Adipocyte (in vitro differentiated cells): ENCODE results near the gene LHFPL4.
A peak's percentile ranks its signal among the peaks of the same experiment; 100 is the strongest.
"Not testable (repeated sequence)": the region's sequence is repeated elsewhere in the genome, so short reads cannot be mapped to it uniquely, and the experiment has no call there.

ENCODE experiments used
- DNase-seq: peaks from one replicate; pipeline ENCODE4 v3.0.0-alpha.2; 2015; ENCODE audit warnings: low read depth
- H3K27me3 ChIP-seq: replicated peaks from 2 replicates; pipeline ENCODE4 v1.7.0; 2013; ENCODE audit warnings: mild to moderate bottlenecking, low read length, moderate library complexity; ENCODE audit not compliant: control insufficient read depth, insufficient read depth
- H3K36me3 ChIP-seq: 2 replicates; pipeline ENCODE4 v1.7.0; 2013; ENCODE audit warnings: low read length, mild to moderate bottlenecking, moderate library complexity; ENCODE audit not compliant: control insufficient read depth, insufficient read depth, severe bottlenecking
- H3K4me1 ChIP-seq: 2 replicates; pipeline ENCODE4 v1.7.0; 2013; ENCODE audit warnings: mild to moderate bottlenecking, low read length, moderate library complexity; ENCODE audit not compliant: control insufficient read depth, insufficient read depth
- H3K4me3 ChIP-seq: 2 replicates; pipeline ENCODE4 v1.7.0; 2013; ENCODE audit warnings: mild to moderate bottlenecking, low read length, moderate library complexity
- H3K9ac ChIP-seq: 2 replicates; pipeline ENCODE4 v1.7.0; 2013; ENCODE audit warnings: mild to moderate bottlenecking, low read length, moderate library complexity
- H3K9me3 ChIP-seq: 2 replicates; pipeline ENCODE4 v1.7.0; 2013; ENCODE audit warnings: mild to moderate bottlenecking, low read length, moderate library complexity; ENCODE audit not compliant: control insufficient read depth

Gene LHFPL4

DNA sequence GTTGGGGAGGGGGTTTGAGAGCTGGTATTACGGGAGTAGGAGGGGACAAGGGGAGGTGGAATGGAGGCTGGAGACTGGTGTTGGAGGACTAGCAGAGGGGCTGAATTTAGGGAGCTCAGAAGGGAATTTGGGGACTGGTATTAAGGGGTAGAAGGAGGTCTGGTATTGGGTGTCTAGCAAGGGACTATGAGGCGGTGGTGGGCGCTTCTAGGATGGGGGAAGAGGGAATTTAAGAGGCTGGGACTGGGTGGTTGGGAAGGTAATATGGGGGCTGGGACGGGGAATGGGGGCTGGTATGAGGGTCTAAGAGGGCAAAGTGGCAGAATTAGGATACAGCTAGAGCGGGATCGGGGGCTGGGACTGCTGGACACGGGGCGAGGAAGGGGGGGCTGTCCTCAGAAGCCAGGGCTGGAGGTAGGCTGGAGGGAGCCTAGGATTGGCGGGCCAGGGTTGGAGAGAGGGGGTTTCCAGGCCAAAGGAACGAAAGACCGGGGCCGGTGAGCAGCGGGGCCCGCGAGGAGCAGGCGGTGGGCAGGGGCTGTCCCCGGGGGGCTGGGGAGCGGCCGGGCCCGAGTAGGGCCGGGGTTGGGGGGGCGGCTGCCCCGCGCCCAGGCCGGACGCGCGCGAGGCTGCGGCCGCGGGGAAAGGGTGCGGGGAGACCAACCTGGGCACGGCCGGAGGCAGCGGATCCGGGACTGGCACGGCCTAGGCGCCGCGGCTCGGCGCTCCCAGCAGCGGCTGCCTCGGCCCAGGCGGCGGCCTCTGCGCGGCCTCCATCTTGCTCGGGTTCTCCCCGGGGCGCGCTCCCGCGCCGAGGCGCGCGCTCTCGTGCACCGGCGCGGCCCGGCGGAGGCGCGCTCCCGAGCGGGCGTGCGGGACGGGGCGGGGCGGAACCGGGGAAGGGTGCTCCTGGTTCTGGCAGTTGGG is at the start of gene LHFPL4:
TSS of gene LHFPL4 (minus strand) at position 802 of the 927 bp plus-strand sequence. CDS start 1,143 bp downstream, outside the sequence.
- Histone ChIP-seq H3K9ac (no peak within 1 kb of the TSS), H3K4me1 (no peaks in the 10 kb centered on the region), H3K4me3 (no peak within 1 kb of the TSS), H3K27me3 (peaks cover 43% of the 10 kb centered on the region), H3K36me3 (no peaks in the 10 kb centered on the region), H3K9me3 (no peaks in the 10 kb centered on the region)
- no peak for DNase-seq

DNA sequence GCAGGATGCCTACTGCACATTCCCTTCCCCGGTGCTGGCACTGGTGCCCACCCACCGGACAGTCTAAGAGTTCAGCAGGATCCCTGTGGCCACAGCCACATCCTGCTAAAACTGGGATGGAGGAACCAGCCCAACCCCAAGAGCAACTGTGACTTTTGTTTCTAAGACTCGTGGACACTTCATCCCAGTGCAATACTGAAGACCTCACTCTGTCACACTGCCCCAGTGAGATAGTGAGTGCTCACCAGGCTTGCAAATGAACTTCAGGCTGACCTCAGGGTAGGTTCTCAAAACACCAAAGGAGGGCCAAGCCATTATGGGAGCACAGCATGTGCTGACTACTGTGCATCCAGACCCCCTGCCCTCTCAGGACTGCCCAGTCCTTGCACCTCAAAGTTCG is 49.0 kb upstream of the LHFPL4 start:
- peaks cover 7% of the 10 kb centered on the region for H3K27me3 ChIP-seq
- H3K4me3 ChIP-seq: no peak overlapping the region
- no peaks in the 10 kb centered on the region for H3K36me3 ChIP-seq
- no peak for DNase-seq
- H3K9ac ChIP-seq: no peak overlapping the region
- peaks cover 24% of the 10 kb centered on the region for H3K9me3 ChIP-seq
- H3K4me1 ChIP-seq: peaks cover 2% of the 10 kb centered on the region

DNA sequence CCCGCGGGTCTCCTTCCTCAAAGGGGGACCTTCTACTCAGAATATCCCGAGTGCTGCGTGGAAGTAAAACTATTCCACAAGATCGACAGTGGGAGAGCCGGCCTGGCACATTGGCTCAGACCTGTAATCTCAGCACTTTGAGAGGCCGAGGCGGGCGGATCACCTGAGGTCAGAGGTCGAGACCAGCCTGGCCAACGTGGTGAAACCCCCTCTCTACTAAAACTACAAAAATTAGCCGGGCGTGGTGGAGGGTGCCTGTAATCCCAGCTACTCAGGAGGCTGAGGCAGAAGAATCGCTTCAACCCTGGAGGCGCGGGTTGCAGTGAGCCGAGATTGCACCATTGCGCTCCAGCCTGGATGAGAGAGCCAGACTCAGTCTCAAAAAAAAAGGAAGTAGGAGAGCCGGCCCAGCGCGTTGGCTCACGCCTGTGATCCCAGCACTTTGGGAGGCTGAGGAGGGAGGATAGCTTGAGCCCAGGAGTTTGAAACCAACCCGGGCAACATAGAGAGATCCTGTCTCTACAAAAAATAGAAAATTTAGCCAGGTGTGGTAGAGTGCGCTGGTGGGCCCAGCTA is 47.5 kb upstream of the LHFPL4 start:
- H3K4me3 ChIP-seq: peak overlapping the region; percentile 50
- peaks cover 23% of the 10 kb centered on the region for H3K9me3 ChIP-seq
- not testable (repeated sequence) for H3K36me3 ChIP-seq, H3K4me1 ChIP-seq, DNase-seq, H3K9ac ChIP-seq, H3K27me3 ChIP-seq

DNA sequence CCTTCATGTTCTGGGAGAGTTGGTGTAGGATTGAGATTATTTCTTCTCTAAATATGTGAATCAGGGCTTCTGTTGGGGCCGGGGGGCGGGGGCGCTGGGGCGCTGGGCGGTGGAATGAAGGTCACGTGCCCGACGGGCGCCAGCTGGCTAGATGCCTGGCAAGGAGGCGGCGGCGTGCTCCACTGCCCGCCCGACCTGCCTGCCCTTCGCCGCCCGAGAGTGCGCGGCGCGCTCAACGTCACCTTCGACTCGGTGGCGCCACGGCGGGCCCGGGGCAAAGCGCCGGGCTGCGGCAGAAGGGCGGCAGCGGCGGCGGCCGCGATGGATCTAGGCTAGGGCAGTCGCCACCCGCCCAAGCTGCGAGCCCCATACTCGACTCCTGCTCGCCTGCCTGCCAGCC is 47.0 kb upstream of the LHFPL4 start:
- Histone ChIP-seq H3K9ac (no peak overlapping the region), H3K4me1 (peaks cover 2% of the 10 kb centered on the region), H3K9me3 (peaks cover 19% of the 10 kb centered on the region), H3K27me3 (peaks cover 7% of the 10 kb centered on the region), H3K36me3 (no peaks in the 10 kb centered on the region), H3K4me3 (peak overlapping the region; percentile 50)
- peak; percentile 9 for DNase-seq

DNA sequence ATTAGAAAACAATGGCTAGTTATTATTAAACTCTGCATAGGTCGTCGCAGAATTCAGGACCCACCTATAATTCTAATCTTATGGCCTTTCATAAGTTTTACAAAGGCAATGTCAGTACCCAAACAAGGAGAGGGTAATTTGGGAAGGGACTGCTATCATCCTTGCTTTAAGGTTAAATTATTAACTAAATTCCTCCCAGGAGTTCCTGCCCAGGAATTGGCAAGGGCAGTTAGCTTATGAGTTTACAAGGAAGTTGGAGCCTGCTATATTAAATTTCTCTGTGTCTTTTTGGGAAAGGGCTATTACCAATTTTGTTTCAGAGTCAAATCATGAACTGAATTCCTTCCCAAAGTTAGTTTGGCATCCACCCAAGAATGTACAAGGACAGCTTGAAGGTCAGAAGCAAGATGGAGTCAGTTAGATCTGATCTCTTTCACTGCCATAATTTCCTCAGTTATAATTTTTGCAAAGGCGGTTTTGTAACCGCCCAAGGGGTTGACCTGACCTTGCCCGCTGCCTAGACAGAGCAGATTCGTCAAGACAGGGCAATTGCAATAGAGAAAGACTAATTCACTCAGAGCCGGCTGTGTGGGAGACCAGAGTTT is 45.3 kb upstream of the LHFPL4 start:
- no peak for DNase-seq
- H3K36me3 ChIP-seq: no peaks in the 10 kb centered on the region
- H3K4me3 ChIP-seq: no peak overlapping the region
- H3K9ac ChIP-seq: no peak overlapping the region
- peaks cover 2% of the 10 kb centered on the region for H3K4me1 ChIP-seq
- H3K9me3 ChIP-seq: peaks cover 8% of the 10 kb centered on the region
- peaks cover 8% of the 10 kb centered on the region for H3K27me3 ChIP-seq

DNA sequence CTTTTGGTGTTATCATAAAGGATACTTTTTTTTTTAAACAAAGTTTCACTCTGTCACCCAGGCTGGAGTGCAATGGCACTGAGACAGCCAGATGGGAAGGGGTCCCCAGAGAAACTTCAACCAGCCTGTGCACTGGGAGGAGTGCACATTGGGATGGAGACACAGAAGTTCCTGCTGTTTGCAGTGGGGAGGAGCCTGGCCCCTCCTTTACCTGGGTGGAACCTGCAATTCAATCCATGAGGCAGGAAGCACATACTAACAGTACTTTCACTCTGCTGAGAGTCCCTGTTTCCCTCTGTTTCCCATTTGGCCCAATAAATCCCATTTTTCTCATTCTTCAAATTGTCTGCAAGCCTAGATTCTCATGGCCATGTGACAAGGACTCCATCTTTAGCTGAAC is 42.3 kb upstream of the LHFPL4 start:
- H3K36me3 ChIP-seq: no peaks in the 10 kb centered on the region

DNA sequence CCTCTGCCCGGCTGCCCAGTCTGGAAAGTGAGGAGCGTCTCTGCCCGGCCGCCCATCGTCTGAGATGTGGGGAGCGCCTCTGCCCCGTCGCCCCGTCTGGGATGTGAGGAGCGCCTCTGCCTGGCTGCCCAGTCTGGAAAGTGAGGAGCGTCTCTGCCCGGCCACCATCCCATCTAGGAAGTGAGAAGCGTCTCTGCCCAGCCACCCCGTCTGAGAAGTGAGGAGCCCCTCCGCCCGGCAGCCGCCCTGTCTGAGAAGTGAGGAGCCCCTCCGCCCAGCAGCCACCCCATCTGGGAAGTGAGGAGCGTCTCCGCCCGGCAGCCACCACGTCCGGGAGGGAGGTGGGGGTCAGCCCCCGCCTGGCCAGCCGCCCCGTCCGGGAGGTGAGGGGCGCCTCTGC is 38.2 kb upstream of the LHFPL4 start:
- peaks cover 18% of the 10 kb centered on the region for H3K27me3 ChIP-seq
- not testable (repeated sequence) for H3K4me1 ChIP-seq, DNase-seq, H3K9me3 ChIP-seq, H3K9ac ChIP-seq, H3K36me3 ChIP-seq, H3K4me3 ChIP-seq

More for the DNA sequence above, 42.3 kb upstream of the LHFPL4 start:
- peaks cover 14% of the 10 kb centered on the region for H3K27me3 ChIP-seq
- no peak overlapping the region for H3K4me3 ChIP-seq
- peaks cover 8% of the 10 kb centered on the region for H3K9me3 ChIP-seq
- peaks cover 2% of the 10 kb centered on the region for H3K4me1 ChIP-seq
- H3K9ac ChIP-seq: no peak overlapping the region
- DNase-seq: no peak

DNA sequence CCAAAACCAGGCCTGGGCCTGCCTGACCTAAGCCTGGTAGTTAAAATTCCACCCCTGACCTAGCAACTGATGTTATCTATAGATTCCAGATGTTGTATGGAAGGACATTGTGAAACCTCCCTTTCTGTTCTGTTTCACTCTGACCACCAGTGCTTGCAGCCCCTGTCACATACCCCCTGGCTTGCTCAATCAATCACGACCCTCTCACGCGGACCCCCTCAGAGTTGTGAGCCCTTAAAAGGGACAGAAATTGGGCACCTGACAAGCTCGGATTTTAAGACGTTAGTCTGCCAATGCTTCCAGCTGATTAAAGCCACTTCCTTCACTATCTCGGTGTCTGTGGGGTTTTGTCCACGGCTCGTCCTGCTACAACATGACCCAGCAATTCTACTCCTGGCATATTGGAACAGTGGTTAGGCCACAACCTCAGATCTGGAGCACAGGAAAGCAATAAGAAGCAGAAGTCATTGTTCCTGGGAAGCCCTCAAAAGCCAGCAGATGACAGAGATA is 36.7 kb upstream of the LHFPL4 start:
- H3K9me3 ChIP-seq: no peaks in the 10 kb centered on the region
- H3K9ac ChIP-seq: no peak overlapping the region
- no peaks in the 10 kb centered on the region for H3K36me3 ChIP-seq
- peaks cover 18% of the 10 kb centered on the region for H3K27me3 ChIP-seq
- H3K4me3 ChIP-seq: no peak overlapping the region
- no peaks in the 10 kb centered on the region for H3K4me1 ChIP-seq
- DNase-seq: peak; percentile 5

DNA sequence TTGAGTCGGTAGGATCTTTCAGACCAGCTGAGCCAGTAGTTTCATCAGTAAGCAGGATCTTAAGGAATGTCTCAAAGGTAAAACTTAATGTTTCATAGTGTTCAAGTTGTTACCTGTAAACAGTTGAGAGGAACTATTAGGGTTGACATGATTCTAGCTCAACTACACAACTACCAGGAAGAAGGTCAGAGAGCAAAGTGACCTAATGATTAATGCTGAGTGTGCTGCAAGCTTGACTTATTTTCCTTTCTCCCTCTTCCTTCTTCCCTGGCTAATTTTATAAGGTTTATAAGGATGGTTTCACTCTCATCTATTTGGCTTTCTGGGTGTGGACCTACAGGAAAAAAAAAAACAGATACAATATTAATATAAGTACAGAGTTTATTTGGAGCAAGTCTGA is 30.2 kb upstream of the LHFPL4 start:
- no peak overlapping the region for H3K9ac ChIP-seq
- H3K36me3 ChIP-seq: no peaks in the 10 kb centered on the region
- no peak for DNase-seq

DNA sequence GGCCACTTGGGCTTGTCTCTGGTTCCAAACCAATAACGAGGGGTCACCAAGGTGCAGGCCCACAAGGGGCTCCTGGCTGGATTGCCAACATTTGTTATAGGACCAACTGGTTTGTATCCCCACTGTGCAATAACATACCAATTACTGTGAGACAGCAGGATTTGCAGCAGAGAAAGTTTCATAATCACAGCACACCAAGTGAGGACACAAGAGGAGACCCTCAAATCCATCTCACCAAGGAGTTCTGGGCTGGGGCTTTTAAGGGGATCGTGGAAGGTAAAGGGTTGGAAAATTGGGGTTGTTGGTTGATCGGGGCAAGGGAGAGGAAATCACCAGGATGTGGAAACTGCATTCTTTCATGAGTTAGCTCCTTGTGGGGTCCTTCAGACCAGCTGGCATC is 29.7 kb upstream of the LHFPL4 start:
- H3K9ac ChIP-seq: no peak overlapping the region
- no peaks in the 10 kb centered on the region for H3K4me1 ChIP-seq
- H3K27me3 ChIP-seq: peaks cover 4% of the 10 kb centered on the region
- no peak overlapping the region for H3K4me3 ChIP-seq
- H3K36me3 ChIP-seq: no peaks in the 10 kb centered on the region
- no peak for DNase-seq
- H3K9me3 ChIP-seq: peaks cover 14% of the 10 kb centered on the region

More for the DNA sequence above, 30.2 kb upstream of the LHFPL4 start:
- H3K27me3 ChIP-seq: peaks cover 4% of the 10 kb centered on the region
- H3K9me3 ChIP-seq: peaks cover 14% of the 10 kb centered on the region
- H3K4me3 ChIP-seq: no peak overlapping the region
- H3K4me1 ChIP-seq: no peaks in the 10 kb centered on the region

DNA sequence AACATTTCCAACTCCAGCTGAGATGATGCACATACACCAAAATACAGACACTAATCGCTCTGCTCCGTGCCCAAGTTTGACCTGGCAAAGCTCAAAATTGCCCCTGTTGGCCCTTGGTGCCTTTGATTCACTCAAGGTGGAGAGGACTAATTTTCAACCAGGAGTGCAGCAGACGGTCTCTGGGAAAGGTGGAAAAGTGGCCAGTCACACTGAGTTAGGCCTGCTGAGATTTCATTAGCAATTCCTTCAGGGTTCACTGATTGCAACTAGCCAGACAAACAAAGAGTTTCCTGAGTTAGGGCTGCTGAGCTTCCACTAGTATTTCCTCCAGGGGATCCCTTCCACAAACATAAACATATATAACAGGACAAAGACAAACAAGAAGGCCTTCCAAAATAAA is 28.7 kb upstream of the LHFPL4 start:
- peaks cover 14% of the 10 kb centered on the region for H3K9me3 ChIP-seq
- no peak for DNase-seq
- H3K9ac ChIP-seq: no peak overlapping the region
- no peak overlapping the region for H3K4me3 ChIP-seq
- H3K4me1 ChIP-seq: no peaks in the 10 kb centered on the region
- H3K27me3 ChIP-seq: peaks cover 4% of the 10 kb centered on the region
- no peaks in the 10 kb centered on the region for H3K36me3 ChIP-seq
